IPS DF 19.7 (cell line): ENCODE results near the gene KIF5A.

Experiments used
- DNase-seq: peaks from one replicate; pipeline ENCODE4 v3.0.0-alpha.2; 2013; ENCODE audit warnings: low read depth, low spot score

KIF5A gene

DNA sequence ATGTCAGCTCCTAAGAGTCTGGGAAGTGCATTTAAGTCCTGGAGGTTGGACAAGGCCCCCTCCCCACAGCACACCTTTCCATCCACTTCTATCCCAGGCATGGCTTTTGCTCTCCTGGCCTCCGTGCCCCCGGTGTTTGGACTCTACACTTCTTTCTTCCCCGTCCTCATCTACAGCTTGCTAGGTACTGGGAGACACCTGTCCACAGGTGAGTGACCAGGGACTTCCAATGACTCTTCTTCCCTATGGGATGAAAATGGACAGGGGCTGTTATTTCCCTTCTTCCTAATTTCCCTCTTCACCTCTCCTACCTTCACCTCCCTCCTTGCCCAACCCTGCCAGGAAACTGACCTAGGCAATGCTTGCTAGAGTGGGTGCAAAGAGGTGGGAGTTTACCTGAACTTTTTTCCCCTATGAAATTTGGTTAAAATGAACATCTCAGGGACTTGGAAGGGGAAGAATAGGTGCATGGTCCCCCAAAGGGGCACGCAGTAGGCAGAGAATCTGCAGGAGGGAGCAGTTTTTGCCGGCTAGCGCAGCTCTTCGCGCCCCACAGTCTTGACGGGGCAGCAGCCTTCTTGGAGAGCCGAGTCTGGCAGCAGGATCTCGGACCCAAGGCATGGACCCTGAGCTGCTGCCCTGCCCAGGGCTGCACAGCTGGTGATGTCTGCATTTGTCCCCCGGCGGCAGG, 70.5 kb downstream of the KIF5A start:
- no peak for DNase-seq

DNA sequence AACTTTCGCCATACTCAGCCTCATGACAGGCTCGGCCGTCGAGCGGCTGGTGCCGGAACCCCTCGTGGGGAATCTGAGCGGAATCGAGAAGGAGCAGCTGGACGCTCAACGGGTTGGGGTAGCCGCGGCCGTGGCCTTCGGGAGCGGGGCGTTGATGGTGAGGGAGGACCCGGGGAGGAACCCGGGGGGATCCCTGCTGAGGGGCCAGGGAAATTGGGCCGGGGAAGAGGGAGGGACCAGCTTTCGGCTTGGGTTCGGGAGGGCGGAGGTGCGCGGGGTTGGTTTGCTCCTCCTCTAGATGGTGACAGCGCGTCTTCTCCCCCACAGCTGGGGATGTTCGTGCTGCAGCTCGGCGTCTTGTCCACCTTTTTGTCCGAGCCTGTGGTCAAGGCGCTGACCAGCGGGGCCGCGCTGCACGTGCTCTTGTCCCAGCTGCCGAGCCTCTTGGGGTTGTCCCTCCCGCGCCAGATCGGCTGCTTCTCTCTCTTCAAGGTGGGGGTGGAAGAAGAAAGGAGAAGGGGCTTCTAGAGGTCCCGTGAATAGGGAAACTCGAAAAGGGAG, 71.2 kb downstream of the KIF5A start:
- no peak for DNase-seq

DNA sequence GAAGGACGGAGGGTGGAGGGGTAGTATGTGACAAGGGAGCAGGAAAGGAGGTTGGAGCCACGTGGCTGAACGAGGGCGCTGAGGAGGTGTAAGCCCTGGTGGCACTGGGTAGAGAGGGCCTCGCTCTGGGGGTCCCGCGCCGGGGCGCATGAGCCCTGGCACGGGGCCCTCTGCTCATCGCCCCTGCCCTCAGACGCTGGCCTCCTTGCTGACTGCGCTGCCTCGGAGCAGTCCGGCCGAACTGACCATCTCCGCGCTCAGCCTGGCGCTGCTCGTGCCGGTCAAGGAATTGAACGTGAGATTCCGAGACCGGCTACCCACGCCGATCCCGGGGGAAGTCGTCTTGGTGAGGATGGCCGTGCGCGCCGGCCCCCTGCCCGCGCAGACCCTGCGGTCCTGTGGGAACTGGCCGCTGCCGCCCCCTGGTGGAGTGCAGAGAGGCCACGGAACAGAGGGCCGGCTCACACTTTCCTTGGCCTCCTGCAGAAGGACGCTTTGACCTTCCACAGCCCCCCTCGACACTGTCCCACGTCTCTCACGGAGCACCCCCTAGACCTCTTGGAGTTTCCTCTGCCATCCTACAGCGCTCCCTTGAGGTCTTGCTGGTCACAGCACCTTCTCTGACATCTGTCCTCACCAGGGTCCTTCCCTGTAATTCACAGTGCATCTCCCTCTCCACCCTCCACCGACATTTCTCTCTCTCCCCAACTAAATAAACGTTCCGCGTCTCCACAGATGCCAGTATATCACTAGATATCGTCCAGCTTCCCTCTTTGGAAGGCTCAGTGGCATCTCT, 71.9 kb downstream of the KIF5A start:
- no peak for DNase-seq

DNA sequence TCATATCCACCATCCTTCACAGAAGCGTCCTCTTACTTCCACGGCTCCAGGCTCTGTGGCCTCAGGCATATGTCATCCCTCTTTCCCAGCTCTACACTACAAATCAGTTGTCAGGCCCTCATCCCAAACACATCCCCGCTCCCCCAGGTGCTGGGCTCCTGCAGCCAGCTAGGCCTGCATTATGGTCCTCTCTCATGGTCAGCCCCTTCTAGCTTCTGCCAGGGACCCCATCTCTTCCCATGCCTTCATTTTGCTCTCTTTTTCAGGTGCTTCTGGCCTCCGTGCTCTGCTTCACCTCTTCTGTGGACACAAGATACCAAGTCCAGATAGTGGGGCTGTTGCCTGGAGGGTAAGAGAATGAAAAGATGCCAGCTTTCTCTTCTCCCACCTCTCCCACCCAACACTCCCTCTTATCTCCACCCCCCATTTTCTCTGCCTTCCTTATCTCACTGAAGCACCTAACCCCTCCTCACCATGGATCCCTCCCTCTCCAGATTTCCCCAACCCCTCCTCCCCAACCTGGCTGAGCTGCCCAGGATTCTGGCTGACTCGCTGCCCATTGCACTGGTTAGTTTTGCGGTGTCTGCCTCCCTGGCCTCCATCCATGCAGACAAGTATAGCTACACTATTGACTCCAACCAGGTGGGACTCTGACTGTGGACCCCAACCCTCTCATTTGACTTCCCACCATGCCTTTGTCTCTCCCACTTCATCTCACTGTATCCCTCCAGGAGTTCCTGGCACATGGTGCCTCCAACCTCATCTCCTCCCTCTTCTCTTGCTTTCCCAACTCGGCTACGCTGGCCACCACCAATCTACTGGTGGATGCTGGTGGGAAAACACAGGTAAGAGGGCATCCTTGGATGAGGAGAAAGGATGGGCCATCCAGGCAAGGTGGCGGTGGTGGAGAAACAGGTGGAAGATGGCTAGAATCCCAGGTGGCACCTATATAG, 72.7 kb downstream of the KIF5A start:
- DNase-seq = no peak

DNA sequence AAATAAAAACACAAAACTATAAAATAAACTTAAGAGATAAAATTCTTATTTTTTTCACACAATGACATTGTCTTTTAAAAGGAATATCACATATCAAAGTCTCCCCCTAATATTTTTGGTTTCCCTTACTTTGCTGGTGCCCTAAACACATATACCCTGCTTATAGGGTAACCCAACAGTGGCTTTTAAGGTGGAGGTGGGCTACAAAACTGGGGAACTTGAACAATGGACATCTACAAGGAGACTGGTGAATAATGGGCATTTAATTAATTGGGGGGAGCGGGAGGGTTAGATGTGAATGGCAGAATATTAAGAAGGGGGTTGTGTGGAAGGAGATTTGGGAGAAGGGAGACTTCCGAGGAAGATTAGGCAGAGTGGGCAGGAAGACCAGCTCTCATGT, 73.5 kb downstream of the KIF5A start:
- no peak for DNase-seq

DNA sequence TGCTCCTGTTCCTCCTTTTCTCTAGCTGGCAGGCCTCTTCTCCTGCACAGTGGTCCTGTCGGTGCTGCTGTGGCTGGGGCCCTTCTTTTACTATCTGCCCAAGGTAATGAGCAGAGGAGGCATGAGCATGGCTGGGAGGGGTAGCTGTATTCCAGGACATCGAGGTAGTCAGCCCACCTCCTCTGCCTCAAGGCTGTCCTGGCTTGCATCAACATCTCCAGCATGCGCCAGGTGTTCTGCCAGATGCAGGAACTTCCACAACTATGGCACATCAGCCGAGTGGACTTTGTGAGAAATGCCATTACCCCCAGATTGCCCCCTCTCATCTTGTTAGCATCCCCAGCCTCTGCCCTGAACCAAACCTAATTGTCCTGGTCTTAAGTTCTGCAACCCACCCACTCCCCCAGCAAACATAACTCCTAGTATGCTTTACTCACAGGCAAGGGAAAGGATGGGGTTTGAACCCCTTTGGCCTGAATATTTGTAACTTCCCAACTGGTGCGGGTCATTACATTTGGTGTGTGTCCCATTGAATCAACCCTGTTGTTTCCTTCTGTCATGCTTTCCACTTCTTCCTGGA, 74.1 kb downstream of the KIF5A start:
- no peak for DNase-seq

DNA sequence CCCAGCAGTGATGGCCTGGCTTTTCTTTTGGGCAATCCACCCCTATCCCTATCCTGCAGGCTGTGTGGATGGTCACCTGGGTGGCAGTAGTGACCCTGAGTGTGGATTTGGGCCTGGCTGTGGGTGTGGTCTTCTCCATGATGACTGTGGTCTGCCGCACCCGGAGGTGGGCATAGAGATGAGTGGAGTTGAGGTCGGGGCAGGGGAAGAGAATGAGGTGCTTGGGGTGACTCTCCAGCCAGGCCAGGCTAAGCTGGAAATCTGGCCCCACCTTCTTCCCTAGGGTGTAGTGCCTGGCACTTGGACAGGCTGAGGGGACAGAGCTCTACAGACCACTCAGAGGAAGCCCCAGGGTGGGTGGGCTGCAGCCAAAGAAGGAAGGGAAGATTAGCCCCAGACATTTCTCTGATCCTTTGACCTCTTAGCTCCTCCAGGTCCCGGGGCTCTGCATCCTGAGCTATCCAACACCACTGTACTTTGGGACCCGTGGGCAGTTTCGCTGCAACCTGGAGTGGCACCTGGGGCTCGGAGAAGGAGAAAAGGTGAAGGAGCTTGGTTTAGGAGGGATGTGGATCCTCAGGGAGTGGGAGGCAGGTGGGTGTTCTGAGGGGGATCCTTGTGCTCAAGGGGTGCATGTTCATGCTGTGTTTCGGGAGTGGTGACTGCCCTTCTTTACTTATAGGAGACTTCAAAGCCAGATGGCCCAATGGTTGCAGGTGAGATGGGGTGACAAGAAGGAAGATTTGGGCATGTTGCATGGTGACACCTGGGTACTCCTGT, 74.8 kb downstream of the KIF5A start:
- no peak for DNase-seq

DNA sequence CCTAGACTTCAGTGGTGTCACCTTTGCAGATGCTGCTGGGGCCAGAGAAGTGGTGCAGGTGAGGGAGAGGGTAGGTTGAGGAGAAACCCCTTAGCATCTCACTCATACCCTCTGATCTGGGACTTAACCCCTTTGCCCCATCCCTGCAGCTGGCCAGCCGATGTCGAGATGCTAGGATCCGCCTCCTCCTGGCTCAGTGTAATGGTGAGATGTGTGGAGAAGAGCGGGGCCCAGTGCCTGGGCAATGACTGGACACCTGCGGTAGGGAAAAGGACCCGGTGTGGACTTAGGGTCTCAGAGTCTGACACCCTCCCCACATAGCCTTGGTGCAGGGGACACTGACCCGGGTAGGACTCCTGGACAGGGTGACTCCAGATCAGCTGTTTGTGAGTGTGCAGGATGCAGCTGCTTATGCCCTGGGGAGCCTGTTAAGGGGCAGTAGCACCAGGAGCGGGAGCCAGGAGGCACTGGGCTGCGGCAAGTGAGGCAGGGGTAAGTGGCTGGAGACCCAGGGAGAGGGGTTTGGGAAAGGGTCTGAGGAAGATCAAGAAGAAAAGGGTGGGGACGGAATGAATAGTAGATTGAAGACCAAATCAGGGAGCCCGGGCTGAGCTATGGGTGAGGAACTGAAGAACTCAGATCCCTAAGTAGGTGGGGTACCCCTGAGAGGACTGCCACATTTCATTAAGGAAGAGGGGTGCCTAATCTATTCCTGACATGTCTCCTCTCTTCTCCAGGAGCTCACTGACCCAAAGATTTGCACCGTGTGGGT, 75.6 kb downstream of the KIF5A start:
- no peak for DNase-seq

DNA sequence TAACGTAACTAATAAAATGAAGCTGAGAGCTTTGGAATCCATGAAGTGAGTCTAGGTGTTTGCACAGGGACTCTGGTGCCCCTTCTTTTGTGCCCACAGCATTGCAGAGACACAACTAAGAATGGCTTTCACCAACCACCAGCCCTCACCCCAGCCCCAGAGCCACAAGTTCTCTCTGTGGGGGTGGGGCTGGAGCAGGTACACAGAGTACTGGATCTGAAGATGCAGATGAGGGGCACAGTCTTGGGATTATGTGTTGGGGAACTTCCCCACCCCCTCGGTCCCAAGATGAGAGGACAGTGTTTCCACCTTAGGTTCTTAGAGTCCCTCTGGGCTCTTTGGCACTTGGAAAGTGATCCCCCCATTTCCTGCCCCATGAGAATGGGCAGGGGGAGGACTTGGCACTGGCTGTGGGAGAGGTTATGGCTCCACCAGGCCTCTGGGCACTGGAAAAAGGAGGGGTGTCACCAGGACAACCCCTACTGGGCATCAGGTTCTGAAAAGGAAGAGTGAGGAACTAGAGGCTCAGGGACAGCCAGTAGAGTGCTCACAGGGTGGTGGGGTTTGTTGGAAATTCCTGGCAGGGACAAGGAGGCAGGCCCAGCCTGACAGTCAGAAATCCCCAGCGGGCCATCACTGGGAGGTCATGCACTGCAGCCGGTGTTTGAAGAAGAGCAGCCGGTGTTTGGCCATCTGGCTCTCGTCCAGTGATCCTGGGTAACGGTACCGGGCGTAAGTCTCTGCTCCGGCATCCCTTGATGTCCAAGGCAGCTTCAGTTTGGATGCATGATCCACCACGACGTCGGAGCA, 76.5 kb downstream of the KIF5A start:
- DNase-seq = no peak

DNA sequence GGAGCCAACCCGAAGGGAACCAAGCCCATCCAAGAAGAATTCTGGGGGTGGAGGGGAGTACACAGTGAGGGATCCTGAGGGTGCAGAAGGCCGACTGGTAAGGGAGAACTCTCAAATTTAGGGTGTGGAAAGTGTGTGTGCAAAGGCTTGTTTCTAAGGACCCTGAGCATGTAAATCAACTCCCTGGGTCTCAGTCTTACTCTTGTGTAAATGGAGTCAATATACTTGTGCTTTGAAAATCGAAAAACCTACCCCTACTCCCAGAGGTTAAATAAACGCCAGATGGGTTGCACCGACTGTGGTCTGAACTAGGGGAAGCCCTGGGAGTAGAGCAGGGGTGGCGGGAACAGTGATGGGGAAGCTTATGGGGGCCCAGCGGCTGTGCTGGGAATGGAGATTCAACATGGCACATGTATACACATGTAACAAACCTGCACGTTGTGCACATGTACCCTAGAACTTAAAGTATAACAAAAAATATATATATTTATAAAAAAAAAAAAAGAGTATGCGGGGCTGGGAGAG, 77.1 kb downstream of the KIF5A start:
- no peak for DNase-seq

DNA sequence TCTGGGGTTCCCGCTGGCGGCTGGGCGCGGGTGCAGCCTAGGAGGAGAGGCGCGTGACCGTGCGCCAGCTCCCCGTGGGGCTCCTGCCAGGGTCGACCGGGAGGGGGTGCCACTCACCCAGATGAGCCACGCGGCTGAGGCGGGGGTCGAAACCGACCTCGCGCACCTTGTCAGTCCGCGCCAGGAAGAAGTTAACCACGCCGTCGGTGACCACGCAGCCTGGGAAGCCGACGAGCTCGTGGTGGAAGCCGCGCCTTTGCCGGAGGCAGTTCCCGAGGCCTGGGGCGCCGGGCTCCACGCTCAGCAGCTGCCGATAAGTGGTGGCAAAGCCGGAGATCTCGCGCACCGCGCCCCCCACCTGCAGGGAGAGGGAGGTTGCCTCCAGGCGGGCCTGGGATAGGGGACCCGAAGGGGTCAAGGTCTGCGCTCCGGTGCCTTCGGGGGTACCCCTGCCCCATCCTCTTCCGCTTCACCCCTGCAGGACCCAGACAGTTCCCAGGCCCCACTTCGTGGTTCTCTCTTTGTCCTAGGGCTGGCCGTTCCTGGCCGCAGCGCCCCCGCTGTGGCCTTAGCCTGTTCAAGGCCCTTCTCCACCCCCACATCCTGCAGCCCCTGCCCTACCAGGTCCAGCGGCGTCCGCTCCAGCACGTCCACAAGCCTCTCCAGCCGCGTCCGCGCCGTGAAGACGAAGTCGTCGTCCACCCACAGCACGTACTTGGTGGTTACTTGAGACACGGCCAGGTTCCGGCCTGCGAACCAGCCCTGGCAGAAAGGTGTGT, 77.8 kb downstream of the KIF5A start:
- no peak for DNase-seq

DNA sequence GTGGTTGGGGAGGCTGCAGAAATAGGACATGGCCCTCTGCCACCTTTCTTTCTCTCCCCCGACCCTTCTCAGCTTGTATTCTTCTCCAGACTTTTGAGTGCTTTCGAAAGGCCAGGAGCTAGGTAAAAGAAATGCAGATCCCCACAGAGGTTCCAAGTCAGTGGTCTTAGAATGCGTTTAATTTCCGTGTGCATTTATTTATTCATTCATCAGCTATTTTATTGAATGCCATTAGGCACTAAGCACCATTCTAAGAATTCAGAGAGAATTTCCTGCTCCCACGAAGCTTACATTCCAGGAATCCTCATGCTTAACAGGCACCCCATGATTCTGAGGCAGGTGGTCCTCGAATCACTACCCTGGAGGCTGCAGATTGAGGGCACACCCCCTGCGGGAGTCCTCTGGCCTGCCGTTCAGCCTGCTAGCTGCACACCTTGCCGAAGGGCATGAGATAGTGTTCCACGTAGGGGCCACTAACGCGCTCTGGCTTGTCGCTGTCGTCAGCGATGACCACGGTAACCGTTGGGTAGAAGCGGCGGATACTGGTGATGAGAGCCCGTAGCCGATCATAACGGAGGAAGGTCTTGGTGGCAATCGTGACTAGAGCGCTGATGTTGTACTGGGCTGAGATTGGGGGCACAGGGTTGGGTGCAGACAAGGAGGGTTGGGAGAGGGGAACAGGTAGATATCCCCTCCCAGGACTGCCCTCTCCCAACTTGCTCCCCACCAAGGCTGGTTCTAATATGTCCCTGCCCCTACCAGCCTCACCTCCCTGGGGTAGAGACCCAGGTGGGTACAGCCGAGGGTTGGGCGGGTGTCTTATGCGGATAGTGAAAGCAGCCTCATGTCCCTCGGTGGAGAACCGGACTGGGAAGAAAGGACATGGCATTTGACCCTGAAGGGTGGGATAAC, 78.7 kb downstream of the KIF5A start:
- DNase-seq = no peak

DNA sequence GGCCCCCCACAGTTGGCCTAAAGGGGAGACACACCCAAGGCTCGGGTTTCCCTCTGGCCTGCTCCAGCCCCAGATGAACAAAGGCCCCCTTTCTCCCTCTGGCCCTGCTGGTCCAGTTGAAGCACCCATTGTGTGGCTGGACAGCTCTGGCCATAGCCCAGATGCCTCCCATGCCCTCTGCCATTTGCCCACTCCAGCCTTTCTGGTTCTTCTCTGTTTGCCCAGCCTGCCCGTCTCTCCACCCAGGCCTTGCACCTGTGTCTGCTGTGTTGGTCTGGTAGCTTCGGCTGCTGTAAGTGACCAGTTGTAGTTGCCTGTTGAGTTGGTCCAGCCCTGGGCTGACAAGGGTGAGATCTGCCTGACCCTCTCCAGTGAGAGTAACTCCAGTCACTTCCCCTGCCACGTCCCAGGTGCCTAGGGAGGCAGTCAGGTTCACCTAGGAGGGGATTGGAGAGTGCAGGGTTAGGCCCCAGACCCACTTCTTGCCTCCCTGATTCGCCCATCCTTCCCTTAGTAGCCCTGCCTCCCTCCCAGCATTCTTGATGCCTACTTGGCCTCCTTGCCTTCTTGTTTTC, 80.1 kb downstream of the KIF5A start:
- no peak for DNase-seq

DNA sequence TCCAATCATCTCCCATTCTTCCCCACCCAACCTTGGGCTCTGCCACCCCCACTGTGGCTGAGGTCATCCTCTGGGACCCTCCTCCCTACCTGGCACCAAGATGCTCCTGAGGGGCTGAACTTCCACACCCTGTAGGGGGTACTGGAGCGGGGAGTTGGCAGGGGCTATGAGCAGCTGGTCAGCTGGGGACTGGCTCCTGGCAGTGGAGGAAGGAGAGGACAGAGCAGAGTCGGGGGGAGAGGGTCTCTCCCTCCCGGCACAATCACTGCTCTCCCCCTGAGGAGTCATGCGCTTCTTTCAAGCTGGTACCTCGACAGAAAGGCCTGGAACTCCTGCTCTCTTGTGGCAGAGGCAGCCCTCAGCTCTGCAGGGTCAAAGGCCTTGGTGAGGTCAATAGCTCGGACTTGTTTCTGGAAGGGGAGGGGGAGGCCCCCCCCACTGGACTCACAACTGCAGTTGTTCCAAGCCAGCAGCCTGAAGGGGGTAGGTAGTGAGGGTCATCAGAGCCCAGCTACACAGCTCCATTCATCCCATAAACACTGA, 81.1 kb downstream of the KIF5A start:
- no peak for DNase-seq

DNA sequence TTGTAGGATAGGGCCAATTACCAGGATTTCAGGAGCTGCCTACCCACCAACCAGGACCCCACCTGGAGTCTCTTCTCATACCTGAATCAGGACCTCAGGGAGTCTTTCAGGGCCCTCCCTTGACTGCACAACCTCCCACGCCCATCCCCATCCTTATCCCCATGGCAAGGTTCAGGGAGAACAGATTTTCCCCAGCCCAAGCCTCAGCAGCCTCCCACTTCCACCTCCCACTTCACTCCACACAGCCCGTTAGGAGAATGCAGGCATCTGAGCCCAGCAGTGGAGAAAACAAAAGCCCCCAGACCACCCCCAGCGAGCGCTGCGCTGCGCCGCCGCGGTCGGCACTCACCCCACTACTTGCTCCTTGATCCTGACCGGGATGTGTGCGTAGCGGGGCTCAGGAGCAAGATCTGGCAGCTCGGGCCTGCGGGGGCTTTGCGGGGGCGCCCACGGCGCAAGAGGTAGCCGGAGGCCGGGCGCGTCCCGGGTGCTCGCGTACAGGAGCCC, 81.8 kb downstream of the KIF5A start:
- DNase-seq = no peak
